ENCODE measurements around the gene CIRBP. TPM values are rescaled to one million over a fixed set of nuclear protein-coding genes. Genes with fewer than 3 reads are reported as not detected.

The CIRBP gene
- 298 and 403 TPM in 2 replicates for total RNA-seq

DNA sequence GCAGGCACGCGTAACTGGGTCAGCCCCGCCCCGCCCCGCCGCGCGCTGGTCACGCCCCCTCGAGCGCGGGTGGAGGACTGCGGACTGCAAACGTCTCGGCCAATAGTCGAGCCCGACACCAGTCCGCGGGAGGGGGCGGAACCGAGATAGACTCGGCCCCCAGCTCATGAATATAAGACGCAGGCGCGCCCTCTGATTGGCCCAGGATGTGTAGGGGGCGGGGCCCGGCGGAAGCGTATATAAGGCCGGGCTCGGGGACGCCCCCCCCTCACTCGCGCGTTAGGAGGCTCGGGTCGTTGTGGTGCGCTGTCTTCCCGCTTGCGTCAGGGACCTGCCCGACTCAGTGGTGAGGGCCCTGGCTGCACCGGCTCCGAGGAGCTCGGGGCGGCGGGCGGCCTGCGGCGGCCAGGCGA lies at the start of gene CIRBP:
TSS of gene CIRBP (plus strand) at position 268 of the 413 bp plus-strand sequence. CDS start 1,602 bp downstream, outside the sequence.
- Histone ChIP-seq H3K27me3 (ENCODE audit: control insufficient read depth, insufficient read depth, low read length) (no peaks in the 10 kb centered on the region), H3K4me3 (ENCODE audit: low read depth, low read length) (peak within 1 kb of the TSS; percentile 51), H3K36me3 (ENCODE audit: control insufficient read depth, insufficient read depth, low read length) (peaks cover 4% of the 10 kb centered on the region)
- TF ChIP-seq, protein P1, sequence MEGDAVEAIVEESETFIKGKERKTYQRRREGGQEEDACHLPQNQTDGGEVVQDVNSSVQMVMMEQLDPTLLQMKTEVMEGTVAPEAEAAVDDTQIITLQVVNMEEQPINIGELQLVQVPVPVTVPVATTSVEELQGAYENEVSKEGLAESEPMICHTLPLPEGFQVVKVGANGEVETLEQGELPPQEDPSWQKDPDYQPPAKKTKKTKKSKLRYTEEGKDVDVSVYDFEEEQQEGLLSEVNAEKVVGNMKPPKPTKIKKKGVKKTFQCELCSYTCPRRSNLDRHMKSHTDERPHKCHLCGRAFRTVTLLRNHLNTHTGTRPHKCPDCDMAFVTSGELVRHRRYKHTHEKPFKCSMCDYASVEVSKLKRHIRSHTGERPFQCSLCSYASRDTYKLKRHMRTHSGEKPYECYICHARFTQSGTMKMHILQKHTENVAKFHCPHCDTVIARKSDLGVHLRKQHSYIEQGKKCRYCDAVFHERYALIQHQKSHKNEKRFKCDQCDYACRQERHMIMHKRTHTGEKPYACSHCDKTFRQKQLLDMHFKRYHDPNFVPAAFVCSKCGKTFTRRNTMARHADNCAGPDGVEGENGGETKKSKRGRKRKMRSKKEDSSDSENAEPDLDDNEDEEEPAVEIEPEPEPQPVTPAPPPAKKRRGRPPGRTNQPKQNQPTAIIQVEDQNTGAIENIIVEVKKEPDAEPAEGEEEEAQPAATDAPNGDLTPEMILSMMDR (IDR thresholded peaks at IDR 0.05; ENCODE audit: insufficient read depth, low read length, poor library complexity, severe bottlenecking), result no peak
- peak; percentile 92 for DNase-seq (ENCODE audit: low read depth)

DNA sequence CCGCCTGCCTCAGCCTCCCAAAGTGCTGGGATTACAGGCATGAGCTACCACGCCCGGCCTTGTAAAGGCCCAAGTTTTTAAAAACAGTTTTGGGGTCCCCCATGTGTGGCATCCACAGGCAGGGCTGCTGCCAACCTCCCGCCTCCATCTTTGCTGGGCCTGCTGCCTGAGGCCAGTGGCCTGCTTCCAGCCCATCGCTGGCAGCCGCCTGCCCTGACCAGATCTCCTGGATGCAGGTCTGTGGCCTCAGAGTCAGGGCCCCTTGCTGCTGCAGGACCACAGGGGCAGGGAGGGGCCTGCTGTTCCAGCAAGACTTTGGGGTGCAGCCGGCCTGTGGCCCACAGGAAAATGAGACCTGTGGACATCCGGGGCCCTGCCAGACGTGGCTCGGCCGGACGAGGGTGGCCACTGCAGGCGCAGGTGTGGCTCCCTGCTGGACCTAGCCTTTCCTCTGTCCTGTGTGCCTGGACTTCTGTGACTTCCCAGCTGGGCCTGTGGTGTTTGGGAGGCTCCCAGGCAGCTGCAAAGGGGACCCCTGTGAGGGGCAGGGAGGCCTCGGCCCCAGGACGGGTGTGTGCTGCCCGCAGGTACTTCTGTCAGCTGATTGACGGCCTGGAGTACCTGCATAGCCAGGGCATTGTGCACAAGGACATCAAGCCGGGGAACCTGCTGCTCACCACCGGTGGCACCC lies 49.2 kb upstream of the CIRBP start:
- no peak for DNase-seq (ENCODE audit: low read depth)
- TF ChIP-seq, protein P1 (IDR thresholded peaks at IDR 0.05; ENCODE audit: insufficient read depth, low read length, poor library complexity, severe bottlenecking), result no peak
- no peaks in the 10 kb centered on the region for H3K27me3 ChIP-seq (ENCODE audit: control insufficient read depth, insufficient read depth, low read length)
- no peak overlapping the region for H3K4me3 ChIP-seq (ENCODE audit: low read depth, low read length)
- H3K36me3 ChIP-seq (ENCODE audit: control insufficient read depth, insufficient read depth, low read length), result no peaks in the 10 kb centered on the region

DNA sequence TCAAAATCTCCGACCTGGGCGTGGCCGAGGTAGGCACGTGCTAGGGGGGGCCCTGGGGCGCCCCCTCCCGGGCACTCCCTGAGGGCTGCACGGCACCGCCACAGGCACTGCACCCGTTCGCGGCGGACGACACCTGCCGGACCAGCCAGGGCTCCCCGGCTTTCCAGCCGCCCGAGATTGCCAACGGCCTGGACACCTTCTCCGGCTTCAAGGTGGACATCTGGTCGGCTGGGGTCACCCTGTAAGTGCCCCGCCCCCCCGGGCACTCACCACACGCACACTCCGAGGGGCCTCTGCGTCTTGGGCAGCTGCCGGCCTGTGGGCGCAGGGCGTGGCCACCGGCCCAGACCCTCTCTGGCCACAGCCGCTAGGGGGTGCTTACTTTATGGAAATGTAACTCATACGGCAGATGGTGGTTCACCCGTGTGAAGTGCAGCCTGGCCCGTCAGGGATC lies 48.6 kb upstream of the CIRBP start:
- H3K4me3 ChIP-seq (ENCODE audit: low read depth, low read length), result no peak overlapping the region
- TF ChIP-seq, protein P1 (IDR thresholded peaks at IDR 0.05; ENCODE audit: insufficient read depth, low read length, poor library complexity, severe bottlenecking), result peak; percentile 17
- no peaks in the 10 kb centered on the region for H3K36me3 ChIP-seq (ENCODE audit: control insufficient read depth, insufficient read depth, low read length)
- no peaks in the 10 kb centered on the region for H3K27me3 ChIP-seq (ENCODE audit: control insufficient read depth, insufficient read depth, low read length)
- DNase-seq (ENCODE audit: low read depth), result no peak

DNA sequence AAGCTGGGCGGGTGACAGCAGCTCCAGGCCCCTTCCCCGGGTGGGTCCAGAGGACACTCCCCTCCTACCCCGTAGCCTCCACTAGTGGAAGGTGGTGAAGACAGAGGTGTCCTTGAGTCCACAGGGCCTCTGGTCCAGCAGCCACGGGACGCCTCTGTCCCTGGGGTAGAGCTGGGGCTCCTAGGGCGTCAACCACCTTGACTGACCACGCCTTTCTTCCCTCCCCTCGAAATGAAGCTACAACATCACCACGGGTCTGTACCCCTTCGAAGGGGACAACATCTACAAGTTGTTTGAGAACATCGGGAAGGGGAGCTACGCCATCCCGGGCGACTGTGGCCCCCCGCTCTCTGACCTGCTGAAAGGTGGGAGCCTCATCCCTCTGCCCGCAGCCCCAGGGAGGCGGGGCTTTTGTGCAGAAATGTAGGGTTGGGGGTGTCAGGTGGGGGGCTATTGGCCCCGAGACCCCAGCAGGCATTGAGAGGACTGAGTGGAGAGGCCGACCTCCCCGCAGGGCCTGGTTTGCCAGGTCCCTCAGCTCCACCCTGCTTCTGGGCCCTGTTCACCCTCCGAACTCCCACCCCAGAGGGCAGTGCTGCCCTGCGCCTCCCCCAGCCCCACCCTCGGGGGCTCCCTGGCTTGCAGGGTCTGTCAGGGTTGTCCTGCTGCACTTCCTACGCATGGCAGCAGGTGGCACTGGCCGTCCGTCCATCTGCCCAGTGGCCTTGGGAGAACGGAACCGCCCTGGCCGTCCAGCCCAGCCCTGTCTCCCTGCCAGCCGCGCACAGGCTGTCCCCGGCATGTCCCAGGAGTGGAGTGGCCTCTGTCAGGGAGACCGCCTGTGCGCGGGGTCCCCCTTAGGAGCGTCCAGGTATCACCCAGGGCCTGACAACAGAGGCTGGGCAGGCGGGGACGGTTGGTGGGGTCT lies 47.9 kb upstream of the CIRBP start:
- DNase-seq (ENCODE audit: low read depth), result no peak
- Histone ChIP-seq H3K36me3 (ENCODE audit: control insufficient read depth, insufficient read depth, low read length) (no peaks in the 10 kb centered on the region), H3K27me3 (ENCODE audit: control insufficient read depth, insufficient read depth, low read length) (no peaks in the 10 kb centered on the region), H3K4me3 (ENCODE audit: low read depth, low read length) (no peak overlapping the region)
- TF ChIP-seq, protein P1 (IDR thresholded peaks at IDR 0.05; ENCODE audit: insufficient read depth, low read length, poor library complexity, severe bottlenecking), result peak; percentile 64

DNA sequence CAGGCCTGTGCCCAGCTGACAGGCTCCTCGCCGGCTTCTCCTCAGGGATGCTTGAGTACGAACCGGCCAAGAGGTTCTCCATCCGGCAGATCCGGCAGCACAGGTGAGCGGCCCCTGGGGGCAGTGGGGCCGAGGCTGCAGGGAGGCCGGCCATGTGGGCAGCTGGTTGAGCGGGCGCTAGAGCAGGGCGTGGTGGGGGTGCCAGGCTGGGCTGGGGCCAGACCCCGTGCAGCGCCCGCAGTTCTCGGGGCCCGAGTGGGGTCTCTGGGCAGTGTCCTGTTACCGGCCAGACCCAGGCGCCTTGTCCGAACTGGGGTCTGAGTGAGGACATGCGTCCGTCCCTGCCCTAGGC lies 47.3 kb upstream of the CIRBP start:
- Histone ChIP-seq H3K36me3 (ENCODE audit: control insufficient read depth, insufficient read depth, low read length) (no peaks in the 10 kb centered on the region), H3K27me3 (ENCODE audit: control insufficient read depth, insufficient read depth, low read length) (no peaks in the 10 kb centered on the region), H3K4me3 (ENCODE audit: low read depth, low read length) (no peak overlapping the region)
- TF ChIP-seq, protein P1 (IDR thresholded peaks at IDR 0.05; ENCODE audit: insufficient read depth, low read length, poor library complexity, severe bottlenecking), result no peak
- no peak for DNase-seq (ENCODE audit: low read depth)
